ENCODE results near the gene ZNF853.
"Not testable (repeated sequence)": the region's sequence is repeated elsewhere in the genome, so short reads cannot be mapped to it uniquely, and the experiment has no call there.

ZNF853 gene

GRCh38 chr7:6606866-6607583, 8.4 kb upstream of the ZNF853 start:
- DNase-seq, result no peak

DNA sequence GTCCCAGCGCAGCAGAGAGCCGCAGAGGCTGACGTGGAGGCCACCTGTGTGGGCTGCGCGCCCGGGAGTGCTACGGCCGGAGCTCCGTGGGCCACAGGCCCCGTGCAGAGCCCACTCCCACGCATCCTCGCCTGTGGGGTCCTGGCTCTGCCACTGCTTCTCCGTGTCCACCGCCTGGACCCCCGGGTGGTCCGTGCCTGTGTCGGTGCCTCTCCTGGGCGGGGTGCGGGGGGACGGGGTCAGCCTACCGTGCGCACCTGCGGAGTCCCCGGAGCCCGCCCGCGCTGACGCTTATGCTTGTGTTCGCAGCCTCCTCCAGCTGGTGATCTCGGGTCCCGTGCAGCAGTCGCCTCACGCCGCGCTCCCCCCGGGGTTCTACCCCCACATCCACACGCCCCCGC, 7.8 kb upstream of the ZNF853 start:
- DNase-seq, result no peak

DNA sequence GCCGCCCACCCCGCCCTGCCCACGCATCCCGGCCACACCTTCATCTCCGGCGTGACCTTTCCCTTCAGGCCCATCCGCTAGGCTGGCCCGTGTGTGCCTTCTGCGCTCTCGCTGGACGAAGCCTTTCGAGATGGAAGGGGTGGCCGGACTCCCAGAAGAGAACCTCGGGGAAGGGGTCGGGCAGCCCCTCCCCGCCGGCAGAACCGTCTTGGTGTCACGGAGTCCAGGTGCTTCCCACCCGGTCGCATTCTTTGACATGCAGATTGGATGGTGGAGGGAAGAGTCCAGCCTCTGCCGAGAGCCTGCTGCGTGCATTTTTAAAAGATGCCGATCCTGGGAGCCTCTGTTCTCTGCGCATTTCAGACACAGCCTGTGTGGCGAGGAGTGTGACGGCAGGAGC, 7.3 kb upstream of the ZNF853 start:
- DNase-seq, result no peak

GRCh38 chr7:6608794-6609193, 6.6 kb upstream of the ZNF853 start:
- DNase-seq, result no peak

- DNase-seq, result no peak
Observed at GRCh38 chr7:6612819-6613218, 2.6 kb upstream of the ZNF853 start.

GRCh38 chr7:6613706-6614105, 1.7 kb upstream of the ZNF853 start:
- no peak for DNase-seq

DNA sequence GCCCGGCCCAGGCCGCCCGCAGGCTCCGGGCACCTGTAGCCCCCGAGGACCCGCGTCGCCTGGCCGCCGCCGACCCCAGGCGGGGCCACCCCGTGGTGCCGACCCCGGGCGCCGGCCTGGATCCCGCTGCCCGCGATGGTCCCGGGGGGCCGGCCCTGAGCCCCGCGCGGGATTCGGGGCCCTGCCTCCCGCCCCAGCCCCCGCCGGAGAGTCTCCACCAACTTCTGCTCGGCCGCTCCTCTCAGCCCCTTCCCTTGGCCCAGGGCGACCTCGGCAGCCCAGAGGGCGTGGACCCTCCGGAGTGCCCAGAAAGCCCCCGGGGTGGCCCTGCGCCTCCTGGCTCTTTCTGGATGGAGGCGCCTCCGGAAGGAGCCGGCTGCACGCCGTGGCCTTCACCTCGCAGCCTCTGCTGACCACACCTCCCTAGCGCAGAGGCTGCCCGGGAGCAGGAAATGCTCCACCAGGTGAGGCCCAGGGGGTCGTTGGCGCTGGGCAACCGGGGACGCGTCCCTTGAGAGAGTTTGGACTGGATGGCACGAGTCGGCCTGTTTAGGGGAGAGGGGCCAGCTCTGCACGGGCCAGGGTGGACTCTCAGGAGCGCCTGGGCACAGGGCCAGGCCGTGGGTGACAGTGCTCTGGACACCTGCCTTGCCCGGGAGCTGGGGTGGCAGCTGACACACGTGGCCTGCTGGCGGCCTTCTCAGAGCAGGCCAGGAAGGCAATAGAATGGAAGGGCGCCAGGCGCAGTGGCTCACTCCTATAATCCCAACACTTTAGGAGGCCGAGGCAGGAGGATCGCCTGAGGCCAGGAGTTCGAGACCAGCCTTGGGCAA, 529 bp downstream of the ZNF853 start:
- no peak for DNase-seq

GRCh38 chr7:6616854-6617643, 1.6 kb downstream of the ZNF853 start:
- DNase-seq, result no peak

- no peak for DNase-seq
Observed at GRCh38 chr7:6618621-6619020, 3.2 kb downstream of the ZNF853 start.

DNA sequence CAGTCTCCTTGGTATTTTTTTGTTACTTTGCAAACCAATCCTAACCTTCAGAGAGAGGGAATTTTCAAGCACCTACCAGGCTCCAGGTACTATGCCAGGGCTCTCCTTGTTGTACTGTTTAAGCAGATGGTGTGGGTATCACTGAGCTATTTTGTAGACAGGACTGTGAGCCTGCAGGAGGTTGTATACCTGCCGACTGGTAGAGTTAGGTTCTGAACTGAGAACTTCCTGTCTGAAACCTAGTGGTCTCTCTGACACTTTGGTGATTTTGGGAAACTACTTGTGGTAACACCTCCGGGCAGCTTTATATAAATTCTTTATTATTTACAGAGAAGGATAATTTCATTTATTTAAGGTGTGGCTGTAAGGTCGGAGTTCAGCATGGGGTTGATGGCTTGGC, 4.6 kb downstream of the ZNF853 start:
- no peak for DNase-seq

DNA sequence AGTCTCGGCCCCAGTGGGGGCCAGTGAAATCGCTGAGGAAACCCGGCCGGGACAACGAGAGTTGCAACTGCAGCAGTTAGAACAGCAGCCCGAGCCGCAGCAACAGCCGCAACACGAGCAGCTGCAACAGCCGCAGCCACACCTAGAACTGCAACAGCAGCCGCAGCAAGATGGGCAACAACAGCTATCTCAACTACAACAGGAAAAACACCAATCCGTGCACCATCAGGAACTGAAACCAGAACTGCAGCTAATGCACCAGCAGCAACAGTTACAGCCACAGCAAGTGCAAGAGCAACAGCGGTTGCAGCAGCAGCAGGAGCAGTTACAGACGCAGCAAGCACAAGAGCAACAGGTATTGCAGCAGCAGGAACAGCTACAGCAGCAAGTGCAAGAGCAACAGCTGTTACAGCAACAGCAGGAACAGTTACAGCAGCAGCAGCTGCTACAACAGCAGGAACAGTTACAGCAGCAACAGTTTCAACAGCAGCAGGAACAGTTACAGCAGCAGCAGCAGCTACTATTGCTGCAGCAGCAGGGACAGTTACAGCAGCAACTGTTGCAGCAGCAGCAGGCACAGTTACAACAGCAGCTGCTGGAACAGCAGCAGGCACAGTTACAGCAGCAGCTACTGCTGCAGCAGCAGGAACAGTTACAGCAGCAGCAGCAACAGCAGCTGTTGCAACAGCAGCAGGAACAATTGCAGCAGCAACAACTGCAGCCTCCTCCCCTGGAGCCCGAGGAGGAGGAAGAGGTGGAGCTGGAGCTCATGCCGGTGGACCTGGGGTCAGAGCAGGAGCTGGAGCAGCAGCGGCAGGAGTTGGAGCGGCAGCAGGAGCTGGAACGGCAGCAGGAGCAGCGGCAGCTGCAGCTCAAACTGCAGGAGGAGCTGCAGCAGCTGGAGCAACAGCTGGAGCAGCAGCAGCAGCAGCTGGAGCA, 6.1 kb downstream of the ZNF853 start:
- no peak for DNase-seq

DNA sequence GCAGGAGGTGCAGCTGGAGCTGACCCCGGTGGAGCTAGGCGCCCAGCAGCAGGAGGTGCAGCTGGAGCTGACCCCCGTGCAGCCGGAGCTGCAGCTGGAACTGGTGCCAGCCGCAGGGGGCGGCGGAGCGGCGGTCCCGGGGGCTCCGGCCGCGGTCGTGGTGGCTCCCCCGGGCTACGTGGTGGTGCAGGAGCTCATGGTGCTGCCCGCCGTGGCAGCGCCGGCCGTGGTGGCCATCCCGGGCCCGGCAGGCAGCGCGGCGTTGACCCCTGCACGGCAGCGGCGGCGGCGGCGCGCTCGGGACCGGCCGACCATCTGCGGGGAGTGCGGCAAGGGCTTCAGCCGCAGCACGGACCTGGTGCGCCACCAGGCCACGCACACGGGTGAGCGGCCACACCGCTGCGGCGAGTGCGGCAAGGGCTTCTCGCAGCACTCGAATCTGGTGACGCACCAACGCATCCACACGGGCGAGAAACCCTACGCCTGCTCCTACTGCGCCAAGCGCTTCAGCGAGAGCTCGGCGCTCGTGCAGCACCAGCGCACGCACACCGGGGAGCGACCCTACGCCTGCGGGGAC, 6.8 kb downstream of the ZNF853 start:
- DNase-seq, result no peak

DNA sequence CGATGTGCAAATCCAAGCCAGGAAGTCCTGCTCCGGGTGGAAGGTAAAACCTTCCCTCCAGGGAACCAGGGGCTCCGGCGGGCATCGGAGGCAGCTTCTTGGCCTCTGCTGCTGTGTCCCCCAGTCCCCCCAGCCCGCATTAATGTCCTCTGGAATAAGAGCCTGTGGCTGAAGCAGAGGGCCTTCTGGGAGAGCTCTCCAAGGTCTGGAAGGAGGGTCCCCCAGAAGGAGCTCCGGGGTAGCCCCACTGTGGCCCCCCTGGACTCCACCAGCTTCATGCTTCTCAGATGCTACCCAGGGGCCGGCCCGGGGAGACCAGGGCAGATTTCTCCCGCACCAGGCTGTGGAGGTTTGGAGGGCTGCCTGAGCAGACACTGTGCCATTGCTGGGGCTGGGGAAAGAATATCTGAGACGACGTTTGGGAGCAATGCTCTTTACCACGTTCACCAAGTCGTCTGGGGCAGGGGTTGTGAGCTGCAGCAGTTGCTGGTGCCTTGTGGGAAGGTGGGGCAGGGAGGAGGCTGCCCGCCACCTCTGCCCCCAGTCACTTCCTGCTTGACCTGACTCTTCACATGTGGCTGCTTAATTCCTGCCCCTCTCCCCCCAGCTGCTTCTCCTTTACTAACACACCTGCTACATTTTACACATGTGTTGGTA, 8.3 kb downstream of the ZNF853 start:
- no peak for DNase-seq

GRCh38 chr7:6624246-6624611, 8.8 kb downstream of the ZNF853 start:
- no peak for DNase-seq

GRCh38 chr7:6628045-6628444, 12.6 kb downstream of the ZNF853 start:
- peak; percentile 41 for DNase-seq

DNA sequence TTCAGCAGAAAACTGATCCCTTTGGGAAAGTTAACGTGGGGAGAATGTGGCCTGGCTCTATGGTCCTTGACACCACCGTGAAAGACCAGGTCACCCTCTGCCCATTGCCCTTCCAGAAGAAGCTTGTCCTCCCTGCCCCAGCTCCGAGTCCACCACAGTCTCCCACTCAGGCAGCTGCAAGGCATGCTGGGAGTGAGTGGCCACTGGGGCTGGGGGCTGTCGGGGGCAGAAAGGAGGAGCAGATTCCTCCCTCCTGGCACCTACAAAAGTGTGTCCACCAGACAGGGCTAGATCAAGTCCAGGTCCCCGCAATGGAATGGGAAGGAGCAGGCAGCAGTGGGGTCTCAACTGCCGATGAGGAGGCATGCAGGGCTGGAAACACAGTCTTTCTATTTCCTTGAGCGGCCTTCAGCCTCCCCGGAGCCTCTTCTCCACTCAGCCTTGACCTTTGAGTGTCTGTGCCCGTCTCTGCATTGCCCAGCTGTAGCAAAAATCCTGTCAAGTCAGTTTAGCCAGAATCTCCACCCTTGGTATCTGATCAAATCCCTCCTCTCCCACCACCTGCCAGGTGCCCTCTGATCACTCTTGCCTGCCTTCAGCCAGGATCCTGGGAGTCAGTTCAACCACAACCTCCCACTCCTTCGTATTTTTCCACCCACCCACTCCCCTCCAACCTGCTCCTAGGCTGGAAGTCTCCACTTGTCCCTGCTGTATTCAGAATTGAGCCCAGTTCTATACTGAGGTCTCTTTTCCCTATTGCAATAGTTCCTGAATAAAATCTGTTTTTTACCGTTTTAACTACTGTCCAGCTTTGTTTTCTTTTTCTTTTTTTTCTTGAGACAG, 14.8 kb downstream of the ZNF853 start:
- DNase-seq, result no peak

GRCh38 chr7:6631605-6632004, 16.2 kb downstream of the ZNF853 start:
- DNase-seq, result no peak

GRCh38 chr7:6634021-6634420, 18.6 kb downstream of the ZNF853 start:
- no peak for DNase-seq

GRCh38 chr7:6634971-6635370, 19.6 kb downstream of the ZNF853 start:
- DNase-seq, result not testable (repeated sequence)

GRCh38 chr7:6636741-6637543, 21.5 kb downstream of the ZNF853 start, which contains the start of gene ZNF316:
Gene ZNF316 (plus strand): TSS chr7:6637318. CDS start chr7:6642410, 5,092 bp downstream.
- DNase-seq, result peak; percentile 28

Data from NCI-H1436 (cell line).